ENCODE results near the gene ALDH16A1.

Gene ALDH16A1

DNA sequence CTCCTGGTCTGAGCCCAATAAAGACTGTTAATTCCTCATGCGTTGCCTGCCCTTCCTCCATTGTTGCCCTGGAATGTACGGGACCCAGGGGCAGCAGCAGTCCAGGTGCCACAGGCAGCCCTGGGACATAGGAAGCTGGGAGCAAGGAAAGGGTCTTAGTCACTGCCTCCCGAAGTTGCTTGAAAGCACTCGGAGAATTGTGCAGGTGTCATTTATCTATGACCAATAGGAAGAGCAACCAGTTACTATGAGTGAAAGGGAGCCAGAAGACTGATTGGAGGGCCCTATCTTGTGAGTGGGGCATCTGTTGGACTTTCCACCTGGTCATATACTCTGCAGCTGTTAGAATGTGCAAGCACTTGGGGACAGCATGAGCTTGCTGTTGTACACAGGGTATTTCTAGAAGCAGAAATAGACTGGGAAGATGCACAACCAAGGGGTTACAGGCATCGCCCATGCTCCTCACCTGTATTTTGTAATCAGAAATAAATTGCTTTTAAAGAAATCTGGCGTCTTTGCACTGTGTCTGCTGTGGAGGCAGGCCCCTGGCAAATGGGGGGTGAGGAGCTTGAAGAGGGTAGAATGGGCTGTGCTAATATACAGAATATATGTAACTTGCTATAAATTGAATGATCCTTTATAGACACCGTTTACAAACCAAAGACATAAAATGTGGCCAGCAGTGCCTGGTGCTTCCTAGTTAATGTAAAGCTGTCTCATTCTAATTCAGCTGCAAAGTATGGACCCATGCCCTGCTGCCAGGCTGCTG lies 39.0 kb downstream of the ALDH16A1 start:
- Histone ChIP-seq H3K9ac (ENCODE audit: low read length in 5 of 5) (no peak overlapping the region), H3K4me1 (ENCODE audit: control insufficient read depth in 5 of 5, insufficient read depth in 5 of 5, low read length in 5 of 5) (peaks cover 13 to 42% (median 36%) of the 10 kb centered on the region in 5 donors), H3K27me3 (ENCODE audit: control insufficient read depth in 5 of 5, insufficient read depth in 4 of 5, low read length in 5 of 5) (peaks cover 0 to 3% (median 0%) of the 10 kb centered on the region in 5 donors), H3K36me3 (ENCODE audit: control insufficient read depth in 5 of 5, insufficient read depth in 5 of 5, low read length in 5 of 5) (peaks cover 3 to 42% (median 38%) of the 10 kb centered on the region in 5 donors), H3K9me3 (ENCODE audit: control insufficient read depth in 5 of 5, low read length in 5 of 5) (no peaks in the 10 kb centered on the region), H3K27ac (ENCODE audit: low read depth, low read length) (no peak overlapping the region), H3K4me3 (ENCODE audit: low read depth in 1 of 5, low read length in 5 of 5) (no peak overlapping the region)

GRCh38 chr19:49492573-49493405 lies 39.8 kb downstream of the ALDH16A1 start:
- Histone ChIP-seq H3K4me1 (ENCODE audit: control insufficient read depth in 5 of 5, insufficient read depth in 5 of 5, low read length in 5 of 5) (peaks cover 15 to 47% (median 42%) of the 10 kb centered on the region in 5 donors), H3K36me3 (ENCODE audit: control insufficient read depth in 5 of 5, insufficient read depth in 5 of 5, low read length in 5 of 5) (peaks cover 3 to 49% (median 44%) of the 10 kb centered on the region in 5 donors), H3K27me3 (ENCODE audit: control insufficient read depth in 5 of 5, insufficient read depth in 4 of 5, low read length in 5 of 5) (no peaks in the 10 kb centered on the region), H3K27ac (ENCODE audit: low read depth, low read length) (no peak overlapping the region), H3K4me3 (ENCODE audit: low read depth in 1 of 5, low read length in 5 of 5) (no peak overlapping the region), H3K9me3 (ENCODE audit: control insufficient read depth in 5 of 5, low read length in 5 of 5) (no peaks in the 10 kb centered on the region), H3K9ac (ENCODE audit: low read length in 5 of 5) (no peak overlapping the region)

DNA sequence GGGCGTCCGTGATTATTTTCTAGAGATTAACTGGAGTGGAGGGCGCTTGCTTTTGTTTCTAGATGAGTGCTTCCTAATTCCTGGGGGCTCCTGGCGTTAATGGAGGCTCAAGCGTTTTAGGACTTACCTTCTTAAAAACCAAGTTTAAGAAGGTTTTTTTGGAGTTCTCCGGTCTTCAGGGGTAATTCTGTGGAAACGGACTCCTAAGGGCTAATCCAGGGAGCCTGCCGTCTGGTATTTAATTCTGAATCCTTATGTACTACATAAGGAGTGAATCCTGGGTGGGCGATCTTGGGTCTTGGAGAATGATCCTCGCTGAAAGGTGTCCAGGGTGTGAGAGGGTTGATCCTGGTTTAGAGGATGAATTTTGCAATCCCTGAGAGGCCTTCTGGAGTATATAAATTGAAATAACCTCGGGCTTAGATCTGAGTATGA lies 43.6 kb downstream of the ALDH16A1 start:
- H3K9ac ChIP-seq (ENCODE audit: low read length in 5 of 5) = peak overlapping the region; percentile 89 to 99 (median 92)
- peak overlapping the region; percentile 95 for H3K27ac ChIP-seq (ENCODE audit: low read depth, low read length)
- H3K4me3 ChIP-seq (ENCODE audit: low read depth in 1 of 5, low read length in 5 of 5) = peak overlapping the region; percentile 86 to 93 (median 87)
- no peaks in the 10 kb centered on the region for H3K9me3 ChIP-seq (ENCODE audit: control insufficient read depth in 5 of 5, low read length in 5 of 5)
- peaks cover 16 to 51% (median 46%) of the 10 kb centered on the region in 5 donors for H3K4me1 ChIP-seq (ENCODE audit: control insufficient read depth in 5 of 5, insufficient read depth in 5 of 5, low read length in 5 of 5)
- H3K27me3 ChIP-seq (ENCODE audit: control insufficient read depth in 5 of 5, insufficient read depth in 4 of 5, low read length in 5 of 5) = no peaks in the 10 kb centered on the region
- H3K36me3 ChIP-seq (ENCODE audit: control insufficient read depth in 5 of 5, insufficient read depth in 5 of 5, low read length in 5 of 5) = peaks cover 5 to 45% (median 44%) of the 10 kb centered on the region in 5 donors

DNA sequence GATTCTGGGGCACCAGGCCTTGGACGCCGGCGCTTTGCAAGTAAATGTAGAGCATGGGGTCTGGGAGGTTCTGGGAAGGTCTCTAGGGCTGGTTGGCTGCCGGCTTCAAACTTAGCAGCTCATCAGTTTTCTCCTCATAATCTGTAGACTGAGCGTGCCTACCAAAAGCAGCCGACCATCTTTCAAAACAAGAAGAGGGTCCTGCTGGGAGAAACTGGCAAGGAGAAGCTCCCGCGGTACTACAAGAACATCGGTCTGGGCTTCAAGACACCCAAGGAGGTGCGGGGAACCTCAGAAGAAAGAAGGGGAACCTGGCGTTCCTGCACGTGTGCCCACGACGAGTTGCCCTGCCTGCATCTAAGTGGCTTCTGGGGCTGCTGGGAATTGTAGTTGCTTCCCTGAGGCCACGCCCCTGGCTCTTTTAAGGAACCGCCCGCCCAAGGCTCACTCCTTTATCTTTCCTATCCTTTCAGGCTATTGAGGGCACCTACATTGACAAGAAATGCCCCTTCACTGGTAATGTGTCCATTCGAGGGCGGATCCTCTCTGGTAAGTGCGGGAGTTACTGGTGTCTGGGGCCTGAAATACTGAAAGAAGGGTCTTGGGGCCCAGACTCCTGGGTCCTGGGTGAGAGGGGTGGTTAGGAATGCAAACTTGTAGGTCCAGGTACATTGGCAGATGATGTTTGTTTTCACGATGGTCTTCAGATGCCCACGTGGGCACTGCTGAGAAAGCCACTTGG lies 44.2 kb downstream of the ALDH16A1 start:
- H3K4me1 ChIP-seq (ENCODE audit: control insufficient read depth in 5 of 5, insufficient read depth in 5 of 5, low read length in 5 of 5) = peaks cover 16 to 51% (median 46%) of the 10 kb centered on the region in 5 donors
- H3K4me3 ChIP-seq (ENCODE audit: low read depth in 1 of 5, low read length in 5 of 5) = peak overlapping the region; percentile 86 to 93 (median 87)
- H3K9me3 ChIP-seq (ENCODE audit: control insufficient read depth in 5 of 5, low read length in 5 of 5) = no peaks in the 10 kb centered on the region
- peak overlapping the region; percentile 89 to 99 (median 92) for H3K9ac ChIP-seq (ENCODE audit: low read length in 5 of 5)
- no peaks in the 10 kb centered on the region for H3K27me3 ChIP-seq (ENCODE audit: control insufficient read depth in 5 of 5, insufficient read depth in 4 of 5, low read length in 5 of 5)
- peak overlapping the region; percentile 95 for H3K27ac ChIP-seq (ENCODE audit: low read depth, low read length)
- H3K36me3 ChIP-seq (ENCODE audit: control insufficient read depth in 5 of 5, insufficient read depth in 5 of 5, low read length in 5 of 5) = peaks cover 5 to 39% (median 38%) of the 10 kb centered on the region in 5 donors

GRCh38 chr19:49497789-49498103 lies 44.7 kb downstream of the ALDH16A1 start:
- Histone ChIP-seq H3K9ac (ENCODE audit: low read length in 5 of 5) (peak overlapping the region in 3 of 5 donors; percentile 92 to 99 (median 95)), H3K27ac (ENCODE audit: low read depth, low read length) (peak overlapping the region; percentile 95)

GRCh38 chr19:49498475-49498874 lies 45.5 kb downstream of the ALDH16A1 start:
- Histone ChIP-seq H3K9me3 (ENCODE audit: control insufficient read depth in 5 of 5, low read length in 5 of 5) (no peaks in the 10 kb centered on the region), H3K4me3 (ENCODE audit: low read depth in 1 of 5, low read length in 5 of 5) (peak overlapping the region in 1 of 5 donors; percentile 66), H3K27me3 (ENCODE audit: control insufficient read depth in 5 of 5, insufficient read depth in 4 of 5, low read length in 5 of 5) (no peaks in the 10 kb centered on the region), H3K4me1 (ENCODE audit: control insufficient read depth in 5 of 5, insufficient read depth in 5 of 5, low read length in 5 of 5) (peaks cover 16 to 59% (median 51%) of the 10 kb centered on the region in 5 donors), H3K27ac (ENCODE audit: low read depth, low read length) (peak overlapping the region; percentile 72), H3K36me3 (ENCODE audit: control insufficient read depth in 5 of 5, insufficient read depth in 5 of 5, low read length in 5 of 5) (peaks cover 2 to 30% (median 29%) of the 10 kb centered on the region in 5 donors), H3K9ac (ENCODE audit: low read length in 5 of 5) (peak overlapping the region in 2 of 5 donors; percentile 54 to 92)

More at GRCh38 chr19:49497789-49498103, 44.7 kb downstream of the ALDH16A1 start:
- H3K9me3 ChIP-seq (ENCODE audit: control insufficient read depth in 5 of 5, low read length in 5 of 5) = no peaks in the 10 kb centered on the region
- H3K36me3 ChIP-seq (ENCODE audit: control insufficient read depth in 5 of 5, insufficient read depth in 5 of 5, low read length in 5 of 5) = peaks cover 3 to 34% (median 33%) of the 10 kb centered on the region in 5 donors
- no peaks in the 10 kb centered on the region for H3K27me3 ChIP-seq (ENCODE audit: control insufficient read depth in 5 of 5, insufficient read depth in 4 of 5, low read length in 5 of 5)
- peaks cover 16 to 52% (median 46%) of the 10 kb centered on the region in 5 donors for H3K4me1 ChIP-seq (ENCODE audit: control insufficient read depth in 5 of 5, insufficient read depth in 5 of 5, low read length in 5 of 5)
- H3K4me3 ChIP-seq (ENCODE audit: low read depth in 1 of 5, low read length in 5 of 5) = peak overlapping the region in 3 of 5 donors; percentile 86 to 93 (median 87)

DNA sequence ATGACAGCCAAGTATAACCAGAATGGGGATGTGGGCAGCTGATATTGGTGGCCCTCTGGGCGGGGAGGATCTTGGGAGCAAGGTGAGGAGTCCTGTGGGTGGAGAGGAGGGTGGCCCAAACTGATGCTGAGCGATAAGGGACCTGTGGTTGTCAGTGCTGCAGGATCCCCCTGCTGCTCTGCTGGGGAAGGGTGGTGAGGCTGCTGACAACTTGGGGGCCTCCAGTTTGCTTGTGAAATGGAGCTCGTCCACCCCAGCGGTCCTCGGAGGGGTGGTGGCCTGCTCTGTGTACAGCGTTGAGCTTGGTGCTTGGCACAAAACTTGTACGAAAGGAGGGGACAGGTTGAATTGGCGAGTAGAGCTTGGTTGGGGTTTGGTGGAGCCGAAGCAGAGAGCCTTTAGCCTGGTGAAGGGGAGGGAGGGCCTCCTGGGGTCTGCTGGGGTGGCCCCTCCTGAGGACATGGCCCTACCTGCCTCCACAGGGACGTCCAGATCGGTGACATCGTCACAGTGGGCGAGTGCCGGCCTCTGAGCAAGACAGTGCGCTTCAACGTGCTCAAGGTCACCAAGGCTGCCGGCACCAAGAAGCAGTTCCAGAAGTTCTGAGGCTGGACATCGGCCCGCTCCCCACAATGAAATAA lies 46.1 kb downstream of the ALDH16A1 start:
- no peaks in the 10 kb centered on the region for H3K9me3 ChIP-seq (ENCODE audit: control insufficient read depth in 5 of 5, low read length in 5 of 5)
- peaks cover 2 to 30% (median 29%) of the 10 kb centered on the region in 5 donors for H3K36me3 ChIP-seq (ENCODE audit: control insufficient read depth in 5 of 5, insufficient read depth in 5 of 5, low read length in 5 of 5)
- peak overlapping the region in 4 of 5 donors; percentile 2 to 71 (median 63) for H3K4me3 ChIP-seq (ENCODE audit: low read depth in 1 of 5, low read length in 5 of 5)
- H3K27me3 ChIP-seq (ENCODE audit: control insufficient read depth in 5 of 5, insufficient read depth in 4 of 5, low read length in 5 of 5) = no peaks in the 10 kb centered on the region
- H3K9ac ChIP-seq (ENCODE audit: low read length in 5 of 5) = peak overlapping the region in 2 of 5 donors; percentile 75 to 92
- H3K27ac ChIP-seq (ENCODE audit: low read depth, low read length) = peak overlapping the region; percentile 72
- peaks cover 16 to 61% (median 53%) of the 10 kb centered on the region in 5 donors for H3K4me1 ChIP-seq (ENCODE audit: control insufficient read depth in 5 of 5, insufficient read depth in 5 of 5, low read length in 5 of 5)

DNA sequence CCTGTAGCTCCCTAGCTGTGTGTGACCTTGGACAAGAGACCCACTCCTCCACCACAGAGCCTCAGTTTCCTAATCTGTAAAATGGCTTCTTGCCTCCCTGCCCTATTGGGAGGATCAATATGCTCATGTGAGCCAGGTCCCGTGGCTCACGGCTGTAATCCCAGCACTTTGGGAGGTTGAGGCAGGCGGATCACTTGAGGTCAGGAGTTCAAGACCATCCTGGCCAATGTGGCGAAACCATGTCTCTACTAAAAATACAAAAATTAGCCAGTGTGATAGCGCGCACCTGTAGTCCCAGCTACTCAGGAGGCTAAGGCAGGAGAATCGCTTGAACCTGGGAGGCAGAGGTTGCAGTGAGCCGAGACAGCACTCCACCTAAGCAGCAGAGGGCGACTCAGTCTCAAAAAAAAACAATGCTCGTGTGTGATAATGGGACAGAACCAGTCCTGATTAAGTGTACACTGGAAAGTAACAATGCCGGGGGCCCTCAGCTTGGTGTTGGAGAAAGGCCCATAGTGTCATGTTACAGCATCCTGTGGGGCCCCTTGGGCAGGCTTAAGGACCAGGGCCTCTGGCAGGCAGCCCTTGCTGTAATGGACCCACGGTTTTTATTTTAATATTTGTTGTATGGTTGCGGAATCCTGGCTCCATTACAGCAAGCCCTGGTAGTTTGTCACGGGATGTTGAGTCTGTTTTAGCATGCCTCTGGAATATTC lies 50.0 kb downstream of the ALDH16A1 start:
- Histone ChIP-seq H3K27ac (ENCODE audit: low read depth, low read length) (peak overlapping the region; percentile 9), H3K4me1 (ENCODE audit: control insufficient read depth in 5 of 5, insufficient read depth in 5 of 5, low read length in 5 of 5) (peaks cover 6 to 49% (median 42%) of the 10 kb centered on the region in 5 donors)

More for the DNA sequence above, 50.0 kb downstream of the ALDH16A1 start:
- H3K27me3 ChIP-seq (ENCODE audit: control insufficient read depth in 5 of 5, insufficient read depth in 4 of 5, low read length in 5 of 5) = no peaks in the 10 kb centered on the region
- H3K36me3 ChIP-seq (ENCODE audit: control insufficient read depth in 5 of 5, insufficient read depth in 5 of 5, low read length in 5 of 5) = peaks cover 2 to 22% (median 20%) of the 10 kb centered on the region in 5 donors
- H3K9ac ChIP-seq (ENCODE audit: low read length in 5 of 5) = peak overlapping the region in 1 of 5 donors; percentile 49
- H3K4me3 ChIP-seq (ENCODE audit: low read depth in 1 of 5, low read length in 5 of 5) = no peak overlapping the region
- no peaks in the 10 kb centered on the region for H3K9me3 ChIP-seq (ENCODE audit: control insufficient read depth in 5 of 5, low read length in 5 of 5)

All from subcutaneous abdominal adipose tissue (tissue), 5 donors.